ENCODE results near the gene HMG20B.
"Not testable (repeated sequence)": the region's sequence is repeated elsewhere in the genome, so short reads cannot be mapped to it uniquely, and the experiment has no call there.

- TF ChIP-seq CTCF, POLR2A (IDR thresholded peaks at IDR 0.05): not testable (repeated sequence)
These were observed 11.5 kb downstream of the HMG20B start for GRCh38 chr19:3584036-3584802.
